Measurements from ENCODE around the gene LRRC49.

LRRC49 gene

GRCh38 chr15:70910958-70911357 lies 18.3 kb downstream of the LRRC49 start:
- no peak overlapping the region for H3K4me3 ChIP-seq (ENCODE audit: low read length)
- no peak for TF ChIP-seq CTCF (IDR thresholded peaks at IDR 0.05; ENCODE audit: insufficient read depth, low read depth, low read length, missing control alignments)
- DNase-seq (ENCODE audit: low read depth) = no peak

GRCh38 chr15:70912187-70912586 lies 19.6 kb downstream of the LRRC49 start:
- peak; percentile 38 for DNase-seq (ENCODE audit: low read depth)
- no peak for TF ChIP-seq CTCF (IDR thresholded peaks at IDR 0.05; ENCODE audit: insufficient read depth, low read depth, low read length, missing control alignments)
- no peak overlapping the region for H3K4me3 ChIP-seq (ENCODE audit: low read length)

- DNase-seq (ENCODE audit: low read depth) = no peak
- TF ChIP-seq CTCF (IDR thresholded peaks at IDR 0.05; ENCODE audit: insufficient read depth, low read depth, low read length, missing control alignments) = no peak
- no peak overlapping the region for H3K4me3 ChIP-seq (ENCODE audit: low read length)
These were observed 23.9 kb downstream of the LRRC49 start for GRCh38 chr15:70916531-70916930.

DNA sequence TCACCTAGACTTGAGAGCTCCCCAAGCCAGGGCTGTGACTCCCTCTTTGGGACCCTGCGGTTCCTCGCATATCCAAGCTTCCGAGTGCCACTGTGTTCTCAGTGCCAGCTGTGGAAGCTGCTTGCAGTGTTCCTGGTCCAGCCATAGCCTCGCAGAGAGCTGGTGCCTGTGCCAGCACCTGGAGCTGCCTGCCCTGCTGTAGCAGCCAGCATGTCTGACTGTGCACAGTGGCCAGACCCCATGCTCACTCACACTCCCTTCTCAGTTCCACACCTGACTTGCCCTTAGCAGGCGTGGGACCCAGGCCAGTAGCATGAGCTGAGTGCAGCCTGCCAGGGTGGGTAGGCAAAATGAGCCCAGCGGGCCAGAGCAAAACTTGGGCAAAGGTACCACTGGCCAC lies 25.3 kb downstream of the LRRC49 start:
- H3K4me3 ChIP-seq (ENCODE audit: low read length) = no peak overlapping the region
- no peak for TF ChIP-seq CTCF (IDR thresholded peaks at IDR 0.05; ENCODE audit: insufficient read depth, low read depth, low read length, missing control alignments)
- DNase-seq (ENCODE audit: low read depth) = no peak

- DNase-seq (ENCODE audit: low read depth) = no peak
- H3K4me3 ChIP-seq (ENCODE audit: low read length) = no peak overlapping the region
- no peak for TF ChIP-seq CTCF (IDR thresholded peaks at IDR 0.05; ENCODE audit: insufficient read depth, low read depth, low read length, missing control alignments)
These were observed 28.5 kb downstream of the LRRC49 start for GRCh38 chr15:70920981-70921696.

GRCh38 chr15:70922119-70922518 lies 29.5 kb downstream of the LRRC49 start:
- DNase-seq (ENCODE audit: low read depth) = no peak
- no peak for TF ChIP-seq CTCF (IDR thresholded peaks at IDR 0.05; ENCODE audit: insufficient read depth, low read depth, low read length, missing control alignments)
- no peak overlapping the region for H3K4me3 ChIP-seq (ENCODE audit: low read length)

Measured in epithelial cell of esophagus (primary cell).